ENCODE results near the gene EIF4A2.
"Not testable (repeated sequence)": the region's sequence is repeated elsewhere in the genome, so short reads cannot be mapped to it uniquely, and the experiment has no call there.

Gene EIF4A2

DNA sequence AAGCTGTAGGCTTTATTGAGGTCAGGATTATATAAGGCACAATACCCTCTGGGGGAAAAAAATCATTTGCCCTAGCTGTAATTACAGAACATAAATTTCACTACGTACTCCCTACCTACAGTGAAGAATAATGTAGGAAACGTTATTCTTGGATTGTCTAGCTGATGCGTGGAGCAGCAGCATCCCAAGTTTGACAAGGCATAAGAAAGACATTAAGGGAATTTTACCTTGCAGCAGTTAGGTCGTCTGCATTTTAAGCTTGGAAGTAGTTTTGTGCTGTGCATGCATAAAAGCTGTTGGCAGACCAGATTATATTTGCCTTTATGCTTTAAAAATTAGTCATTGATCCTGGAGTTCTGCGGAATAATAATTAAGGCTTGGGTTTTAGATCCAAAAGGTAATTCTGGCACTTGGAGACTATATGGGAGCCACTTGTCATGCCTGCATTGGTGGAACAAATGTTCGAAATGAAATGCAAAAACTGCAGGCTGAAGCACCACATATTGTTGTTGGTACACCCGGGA is 2.2 kb downstream of the EIF4A2 start:
- peak in 1 of 2 donors; percentile 10 for DNase-seq

DNA sequence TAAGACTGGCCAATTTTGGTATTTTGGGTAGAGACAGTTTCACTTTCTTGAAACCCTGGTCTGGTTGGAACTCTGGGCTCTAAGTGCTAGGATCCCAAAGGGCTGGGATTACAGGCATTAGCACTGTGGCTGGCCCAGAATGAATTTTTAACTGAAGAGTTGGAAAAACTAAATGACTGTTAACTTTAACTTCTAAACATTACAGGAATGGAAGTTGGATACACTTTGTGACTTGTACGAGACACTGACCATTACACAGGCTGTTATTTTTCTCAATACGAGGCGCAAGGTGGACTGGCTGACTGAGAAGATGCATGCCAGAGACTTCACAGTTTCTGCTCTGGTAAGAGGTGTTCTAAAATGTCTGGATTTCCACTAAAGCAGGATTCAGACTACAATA is 3.5 kb downstream of the EIF4A2 start:
- DNase-seq, result peak in 1 of 2 donors; percentile 15

DNA sequence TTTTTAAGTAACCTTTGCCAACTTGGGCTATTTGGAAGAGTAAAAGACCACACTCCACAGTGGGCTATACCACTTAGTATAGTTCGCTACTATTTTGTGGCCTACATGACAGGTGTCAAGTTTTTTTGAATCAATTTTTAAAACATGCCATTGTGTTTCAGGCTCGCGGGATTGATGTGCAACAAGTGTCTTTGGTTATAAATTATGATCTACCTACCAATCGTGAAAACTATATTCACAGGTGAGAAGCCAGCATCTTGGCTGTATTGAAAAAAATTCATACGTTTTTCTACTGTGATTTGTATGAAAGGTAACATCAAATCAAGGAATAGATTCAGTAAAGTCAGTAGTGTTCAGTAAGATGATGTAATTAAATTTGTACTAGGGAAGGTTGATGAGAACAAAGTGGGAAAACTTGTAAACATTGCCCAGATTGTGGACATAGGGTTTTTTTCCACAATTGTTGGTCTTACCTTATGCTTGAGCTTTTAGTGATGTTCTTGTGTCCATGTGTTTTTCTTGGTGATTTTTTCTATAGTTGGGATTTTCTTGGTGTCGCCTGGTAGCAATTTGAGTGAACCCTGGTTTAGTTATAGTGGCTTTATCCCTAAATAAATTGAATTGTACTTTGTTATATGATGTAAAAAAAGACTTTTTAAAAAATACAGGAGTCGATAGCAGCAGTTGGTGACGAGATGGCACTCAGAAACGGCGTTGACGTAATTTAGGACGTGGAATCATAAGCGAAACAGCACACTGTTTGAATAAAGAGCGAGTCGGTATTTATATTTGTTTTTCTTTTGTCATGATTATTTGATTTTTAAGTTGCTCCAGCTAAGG is 4.5 kb downstream of the EIF4A2 start:
- DNase-seq, result peak in 1 of 2 donors; percentile 27

DNA sequence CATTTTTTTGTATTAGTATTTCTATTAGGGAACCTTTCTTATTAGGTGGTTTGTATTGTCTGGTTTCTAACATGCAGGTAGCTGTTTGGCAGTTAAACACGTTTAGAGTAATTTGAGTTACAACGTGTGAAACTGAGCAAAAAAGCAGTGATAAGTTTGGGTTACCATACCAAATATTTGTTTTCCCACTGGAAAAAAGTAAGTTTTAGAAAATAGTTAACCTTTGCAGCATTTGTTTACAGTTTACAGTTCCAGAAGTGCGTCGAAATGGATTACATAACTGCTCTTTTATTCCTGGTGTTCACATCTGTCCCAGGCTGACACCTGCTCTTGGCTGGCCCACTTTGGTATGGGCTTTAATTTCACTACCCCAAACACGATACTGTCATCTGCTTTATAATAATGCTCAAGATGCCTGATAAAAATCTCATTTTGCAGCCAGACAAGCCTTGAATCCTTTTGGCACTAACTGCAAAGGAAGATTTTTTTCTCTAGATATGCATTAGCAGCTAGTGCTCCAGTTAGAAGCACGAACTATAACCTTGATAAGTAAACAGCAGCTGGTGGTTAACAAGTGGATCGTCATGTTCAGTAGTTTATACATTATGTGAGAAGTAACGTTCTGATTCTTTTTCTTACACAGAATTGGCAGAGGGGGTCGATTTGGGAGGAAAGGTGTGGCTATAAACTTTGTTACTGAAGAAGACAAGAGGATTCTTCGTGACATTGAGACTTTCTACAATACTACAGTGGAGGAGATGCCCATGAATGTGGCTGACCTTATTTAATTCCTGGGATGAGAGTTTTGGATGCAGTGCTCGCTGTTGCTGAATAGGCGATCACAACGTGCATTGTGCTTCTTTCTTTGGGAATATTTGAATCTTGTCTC is 5.3 kb downstream of the EIF4A2 start:
- peak in 1 of 2 donors; percentile 37 for DNase-seq

DNA sequence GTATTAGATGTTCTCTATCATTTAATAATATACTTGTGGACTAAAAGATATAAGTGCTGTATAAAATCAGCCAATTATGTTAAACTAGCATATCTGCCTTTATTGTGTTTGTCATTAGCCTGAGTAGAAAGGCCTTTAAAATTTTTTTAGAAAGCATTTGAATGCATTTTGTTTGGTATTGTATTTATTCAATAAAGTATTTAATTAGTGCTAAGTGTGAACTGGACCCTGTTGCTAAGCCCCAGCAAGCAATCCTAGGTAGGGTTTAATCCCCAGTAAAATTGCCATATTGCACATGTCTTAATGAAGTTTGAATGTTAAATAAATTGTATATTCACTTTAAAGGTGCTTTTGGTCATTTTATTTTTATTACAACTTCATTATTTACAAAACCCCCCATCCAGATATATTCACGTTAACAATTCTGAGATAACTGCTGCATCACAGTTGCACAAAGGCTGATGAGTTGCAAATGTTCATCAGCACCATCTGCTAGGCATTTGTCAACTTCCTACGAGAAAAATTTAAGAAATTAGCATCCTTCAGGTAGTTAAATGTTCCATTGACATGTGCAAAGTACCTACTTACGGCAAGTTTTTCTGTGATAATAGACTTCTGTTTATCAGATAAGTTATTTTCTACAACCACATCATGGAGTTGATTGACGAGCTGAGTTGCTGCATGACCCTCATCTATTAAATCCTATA is 6.3 kb downstream of the EIF4A2 start:
- DNase-seq, result peak in 1 of 2 donors; percentile 12

DNA sequence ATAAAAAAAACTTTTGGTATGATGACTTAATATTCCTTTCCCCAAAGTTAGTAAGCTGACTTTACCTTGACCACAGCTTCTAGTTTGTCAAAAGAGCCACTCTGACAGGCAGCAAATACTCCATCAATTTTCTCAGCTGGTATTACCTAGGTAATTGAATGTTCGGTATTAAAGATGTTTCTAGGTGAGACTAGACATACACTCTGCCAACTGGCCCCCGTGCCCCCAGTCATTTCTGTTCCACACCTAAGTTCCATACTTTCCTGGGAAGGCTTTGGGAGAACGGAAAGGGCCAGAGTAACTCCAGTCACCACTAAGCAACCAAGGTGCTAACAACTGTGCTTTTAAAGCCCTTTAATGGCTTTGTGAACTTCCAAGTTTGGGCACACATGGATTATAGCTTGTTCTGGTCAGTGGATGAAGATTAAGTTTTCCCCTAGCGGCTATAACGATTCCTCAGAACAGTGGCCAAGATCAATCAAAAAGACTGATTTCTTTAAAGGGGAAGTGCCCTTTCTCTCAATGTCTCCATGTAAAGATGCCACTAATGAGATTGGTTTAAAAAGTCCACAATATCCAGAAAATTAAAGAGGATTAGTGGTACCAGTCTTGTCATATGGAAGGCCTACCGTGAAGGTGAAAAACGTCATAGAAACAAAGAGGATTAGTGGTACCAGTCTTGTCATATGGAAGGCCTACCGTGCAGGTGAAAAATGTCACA is 7.0 kb downstream of the EIF4A2 start:
- DNase-seq, result peak in 1 of 2 donors; percentile 38

DNA sequence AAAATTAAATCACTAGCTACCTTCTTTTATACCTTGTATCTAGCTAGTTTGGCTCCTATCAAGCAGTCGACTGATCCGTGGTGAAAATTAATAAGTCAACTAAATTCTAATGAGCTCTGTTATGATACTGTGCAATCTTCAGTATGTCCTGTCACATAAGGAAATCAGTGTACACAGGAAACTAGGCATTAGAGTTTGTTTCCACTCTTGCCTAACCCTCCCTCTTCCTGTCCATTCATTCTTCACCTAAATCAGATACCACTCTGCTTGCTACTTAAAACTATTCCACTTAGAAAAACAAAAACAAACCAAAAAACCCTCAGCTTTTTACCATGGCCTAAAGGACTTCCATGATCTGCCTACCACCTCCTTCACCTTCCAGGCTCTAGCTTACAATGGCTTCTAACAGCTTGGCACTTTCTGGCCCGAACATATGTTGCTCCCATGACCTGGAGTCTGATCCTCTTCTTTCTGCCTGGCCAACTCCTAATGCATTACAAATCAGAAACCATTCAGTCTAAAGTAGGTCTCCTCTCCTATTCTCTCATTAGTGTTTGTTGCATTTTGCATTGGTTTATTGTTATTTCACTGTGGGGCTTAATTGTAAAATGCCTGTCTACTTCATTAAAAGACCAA is 15.0 kb downstream of the EIF4A2 start:
- no peak for DNase-seq

DNA sequence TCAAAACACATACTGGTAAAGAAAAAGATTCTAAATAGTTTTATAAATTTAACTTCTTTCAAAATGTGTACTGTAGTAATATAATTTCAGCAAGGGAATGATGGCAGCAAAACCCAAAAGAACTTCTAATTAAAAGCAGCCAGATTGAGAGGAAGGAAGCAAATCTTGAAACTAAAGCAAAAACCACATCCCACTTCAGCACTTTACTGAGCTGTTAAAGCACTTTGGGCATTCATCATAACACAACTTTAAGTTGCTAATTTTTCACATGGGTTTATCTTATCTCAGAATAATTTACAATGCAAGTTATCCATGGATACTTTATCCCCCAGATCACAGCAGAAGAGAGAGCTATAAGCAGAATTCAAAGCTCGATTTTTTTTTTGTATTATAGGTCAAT is 16.9 kb downstream of the EIF4A2 start:
- no peak for DNase-seq

DNA sequence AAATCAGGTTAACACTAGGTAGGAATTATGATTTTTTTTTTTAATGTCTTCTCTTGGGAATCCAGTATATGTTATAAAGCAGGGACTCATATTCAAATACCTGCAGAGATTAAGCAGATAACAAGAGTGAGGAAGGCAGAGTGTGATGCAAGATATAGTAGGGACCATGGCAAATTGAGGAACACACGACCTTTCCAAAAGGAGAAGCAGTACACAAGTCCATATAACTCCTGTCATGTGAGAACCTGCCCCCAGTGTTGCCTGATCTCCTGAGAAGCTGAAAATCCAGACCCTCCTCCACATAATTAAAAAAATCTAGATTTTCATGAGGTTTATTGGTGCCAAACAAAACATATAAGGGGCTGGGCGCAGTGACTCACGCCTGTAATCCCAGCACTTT is 19.3 kb downstream of the EIF4A2 start:
- no peak for DNase-seq

DNA sequence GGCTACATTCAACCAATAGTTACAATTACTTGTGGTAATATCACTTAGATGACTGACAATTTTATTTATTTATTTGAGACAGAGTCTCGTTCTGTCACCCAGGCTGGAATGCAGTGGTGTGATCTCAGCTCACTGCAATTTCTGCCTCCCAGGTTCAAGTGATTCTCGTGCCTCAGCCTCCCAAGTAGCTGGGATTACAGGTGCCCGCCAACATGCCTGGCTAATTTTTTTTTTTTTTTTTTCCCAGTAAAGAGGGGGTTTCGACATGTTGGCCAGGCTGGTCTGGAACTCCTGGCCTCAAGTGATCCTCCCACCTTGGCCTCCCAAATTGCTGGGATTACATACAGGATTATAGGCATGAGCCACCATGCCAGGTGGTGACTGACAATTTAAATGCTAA is 20.1 kb downstream of the EIF4A2 start:
- not testable (repeated sequence) for DNase-seq

DNA sequence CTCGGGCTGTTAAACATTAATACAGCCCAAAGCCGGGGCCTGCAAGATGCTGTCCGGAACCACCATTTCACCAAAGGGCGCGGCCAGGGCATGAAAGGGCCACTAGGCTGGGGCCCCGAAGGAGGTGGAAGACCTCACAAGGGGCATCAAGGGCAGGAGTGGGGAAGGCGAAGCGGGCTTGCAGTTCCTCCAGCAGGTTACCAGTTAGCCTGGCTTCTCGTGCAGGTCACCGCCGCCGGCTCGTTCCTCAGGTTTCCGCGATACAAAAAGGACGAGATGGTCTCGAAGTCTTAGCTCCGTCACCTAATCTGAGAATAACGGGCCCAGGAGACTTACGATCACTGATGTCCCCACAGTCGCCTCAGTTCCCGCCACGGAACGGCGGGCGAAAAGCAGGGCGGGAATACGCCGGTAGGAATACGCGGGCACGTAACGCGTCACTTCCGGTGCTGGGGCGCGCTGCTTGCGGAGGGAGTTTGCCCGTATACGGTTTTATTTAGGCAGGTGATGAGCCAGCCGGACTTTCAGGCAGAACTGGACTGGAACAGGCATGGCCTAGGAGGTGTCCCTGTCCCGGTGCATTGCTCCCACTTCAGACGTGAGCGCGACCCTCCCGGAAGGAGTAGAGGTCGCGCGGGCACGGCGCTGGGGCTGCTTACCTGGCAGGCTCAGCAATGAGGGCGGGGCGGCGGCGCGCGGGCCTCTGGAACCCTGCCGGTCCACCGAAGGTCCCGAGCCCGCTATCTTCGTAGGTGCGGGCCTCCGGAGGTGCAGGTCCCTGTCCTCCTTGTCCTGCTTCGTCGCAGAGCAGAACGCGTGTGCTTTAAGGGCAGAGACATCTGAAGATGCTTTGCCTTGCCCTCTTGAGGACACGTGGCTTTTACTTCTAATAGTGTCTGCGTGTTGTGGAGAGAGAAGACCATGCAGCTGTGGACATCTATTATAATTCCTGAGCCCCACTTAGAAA is 23.0 kb downstream of the EIF4A2 start, which contains the start of gene RFC4:
Gene RFC4 (minus strand): TSS at position 394 of the 967 bp plus-strand sequence. CDS start 1,769 bp downstream, outside the sequence.
- DNase-seq, result peak; percentile 77 to 83

DNA sequence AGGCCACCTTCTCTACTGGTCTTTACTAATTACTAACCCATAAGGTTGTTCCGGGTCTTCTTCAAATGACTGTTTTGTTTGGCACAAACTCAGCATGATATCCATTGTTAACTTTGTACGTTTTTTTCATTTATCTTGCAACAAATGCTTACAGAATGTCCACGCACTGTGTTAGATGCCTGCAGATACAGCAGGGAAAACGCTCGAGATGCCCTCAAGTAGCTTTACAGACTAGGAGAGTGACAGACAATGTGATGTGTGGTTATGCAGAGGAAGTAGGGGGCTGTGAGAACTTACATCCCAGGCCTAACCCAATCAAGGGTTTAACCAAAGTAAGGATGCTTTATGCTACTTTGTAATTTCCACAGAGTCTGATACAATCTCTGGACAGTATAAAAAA is 23.9 kb downstream of the EIF4A2 start:
- DNase-seq, result peak in 1 of 2 donors; percentile 33

DNA sequence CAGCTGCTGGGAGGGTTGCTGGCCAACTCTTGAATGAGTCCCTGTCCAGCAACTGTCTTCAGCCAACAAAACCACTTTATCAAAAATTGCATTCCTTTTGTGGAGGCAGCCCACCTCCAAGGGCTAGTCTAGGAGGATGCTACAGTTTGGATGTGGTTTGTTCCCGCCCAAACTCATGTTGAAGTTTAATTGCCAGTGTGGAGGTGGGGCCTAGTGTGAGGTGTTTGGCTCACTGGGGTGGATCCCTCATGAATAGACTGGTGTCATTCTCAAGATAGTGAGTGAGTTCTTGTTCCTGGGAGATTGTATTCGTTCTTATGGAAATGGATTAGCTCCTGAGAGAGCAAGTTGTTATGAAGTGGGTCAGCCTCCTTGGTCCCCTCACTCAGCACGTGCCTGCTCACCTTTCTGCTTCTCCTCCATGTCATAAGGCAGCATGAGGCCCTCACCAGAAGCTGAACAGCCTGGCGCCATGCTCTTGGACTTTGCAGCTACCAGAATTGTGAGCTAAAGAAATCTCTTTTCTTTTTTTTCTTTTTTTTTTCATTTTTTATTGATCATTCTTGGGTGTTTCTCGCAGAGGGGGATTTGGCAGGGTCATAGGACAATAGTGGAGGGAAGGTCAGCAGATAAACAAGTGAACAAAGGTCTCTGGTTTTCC is 27.1 kb downstream of the EIF4A2 start:
- DNase-seq, result no peak

DNA sequence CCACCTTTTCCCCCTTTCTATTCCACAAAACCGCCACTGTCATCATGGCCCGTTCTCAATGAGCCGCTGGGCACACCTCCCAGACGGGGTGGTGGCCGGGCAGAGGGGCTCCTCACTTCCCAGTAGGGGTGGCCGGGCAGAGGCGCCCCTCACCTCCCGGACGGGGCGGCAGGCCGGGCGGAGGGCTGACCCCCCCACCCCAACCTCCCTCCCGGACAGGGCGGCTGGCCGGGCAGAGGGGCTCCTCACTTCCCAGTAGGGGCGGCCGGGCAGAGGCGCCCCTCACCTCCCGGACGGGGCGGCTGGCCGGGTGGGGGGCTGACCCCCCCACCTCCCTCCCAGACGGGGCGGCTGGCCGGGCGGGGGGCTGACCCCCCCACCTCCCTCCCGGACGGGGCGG is 27.9 kb downstream of the EIF4A2 start:
- not testable (repeated sequence) for DNase-seq

DNA sequence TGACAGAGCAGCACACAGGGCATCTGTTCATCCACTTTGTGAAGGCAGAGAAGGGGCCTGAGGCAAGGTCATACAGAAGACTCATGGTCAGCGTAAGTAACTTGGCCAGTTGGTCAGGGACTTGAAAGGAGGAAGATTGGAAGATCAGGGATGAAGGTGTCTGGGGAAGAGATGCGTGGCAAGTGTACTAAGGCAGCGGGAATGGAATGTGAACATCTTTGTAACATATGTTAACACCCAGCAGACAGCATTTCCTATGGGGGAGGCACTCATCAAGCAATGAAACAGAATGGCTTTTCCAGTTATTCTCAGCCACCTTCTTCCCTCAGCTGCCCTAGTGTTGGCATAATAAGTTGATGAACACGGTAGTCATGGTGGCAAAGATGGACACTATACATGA is 30.7 kb downstream of the EIF4A2 start:
- no peak for DNase-seq

DNA sequence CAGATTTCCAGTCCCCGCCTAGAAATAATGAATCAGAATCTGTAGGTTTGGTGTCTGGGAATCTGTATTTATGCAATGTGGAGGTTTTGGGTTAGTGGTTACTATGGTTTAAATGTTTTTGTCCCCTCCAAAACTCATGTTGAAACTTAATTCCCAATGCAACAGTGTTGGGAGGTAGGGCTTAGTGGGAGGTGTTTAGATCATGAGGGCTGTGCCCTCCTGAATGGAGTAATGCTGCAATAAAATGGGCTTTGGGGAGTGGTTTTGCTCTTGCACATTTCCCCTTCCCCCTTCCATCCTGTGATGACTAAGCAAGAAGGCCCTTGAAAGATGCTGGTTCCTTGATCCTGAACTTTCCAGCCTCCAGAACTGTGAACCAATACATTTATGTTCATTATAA is 32.1 kb downstream of the EIF4A2 start:
- no peak for DNase-seq

DNA sequence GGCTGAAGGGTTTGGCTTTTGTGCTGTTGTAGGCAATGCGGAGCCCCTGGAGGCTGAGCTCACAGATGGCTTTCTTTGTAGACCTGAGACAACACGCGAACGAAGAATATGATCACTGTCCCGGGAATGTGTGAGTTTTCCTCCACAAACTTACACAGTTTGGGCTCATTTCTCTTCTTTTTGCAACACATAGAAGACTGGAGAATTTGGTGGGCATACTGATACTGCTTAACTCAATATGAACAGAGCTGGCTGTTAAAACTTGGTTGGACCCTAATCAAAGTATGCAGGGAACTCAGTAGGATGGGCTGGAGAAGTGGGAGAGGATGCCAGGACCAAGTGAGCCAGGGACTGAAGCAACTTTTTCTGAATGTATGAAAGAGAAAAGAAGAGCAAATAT is 35.1 kb downstream of the EIF4A2 start:
- no peak for DNase-seq

DNA sequence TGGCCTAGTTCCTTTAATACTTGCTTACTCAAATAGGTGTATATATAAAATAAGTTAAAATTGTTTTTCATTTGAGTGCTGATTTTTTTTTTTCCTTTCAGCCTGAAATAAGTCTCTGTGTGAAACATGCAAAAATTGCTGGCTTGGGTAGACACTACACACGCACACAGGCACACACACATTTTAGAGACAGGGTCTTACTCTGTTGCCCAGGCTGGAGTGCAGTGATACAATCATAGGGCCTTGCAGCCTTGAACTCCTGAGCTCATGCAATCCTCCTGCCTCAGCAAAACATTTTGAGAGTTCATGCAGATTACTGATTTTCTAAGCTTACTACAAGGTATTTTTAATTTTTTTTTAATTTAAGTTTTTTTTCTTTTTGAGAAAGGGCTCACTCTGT is 35.6 kb downstream of the EIF4A2 start:
- no peak for DNase-seq

All from CD4-positive, alpha-beta T cell treated with Interleukin-4 for 1 hour (primary cell).